Frontal cortex (tissue), 4 donors: ENCODE measurements around the gene MGLL. TPM values are rescaled to one million over a fixed set of nuclear protein-coding genes. Genes with fewer than 3 reads are reported as not detected.

Experiments used
- DNase-seq, 2 donors: peaks; one replicate each; pipeline ENCODE4 v3.0.0; 2012; ENCODE audit warnings: low spot score in 2 of 2
- FAIRE-seq: peaks from 2 replicates; lab custom pipeline; 2012; peaks lifted over from hg19 to GRCh38; lab: Jason Lieb, UNC
- total RNA-seq: library from RNA; depleted of rRNA; stranded (reverse); fragments of >200 nt; gene quantifications from one replicate; pipeline ENCODE4 v1.2.3, GENCODE V29; 2014
- donor health status: control.
- donor health status: control.
- donor health status: control.

The MGLL gene
- total RNA-seq, 1 donor from 2014 or later: 31.4 TPM

DNA sequence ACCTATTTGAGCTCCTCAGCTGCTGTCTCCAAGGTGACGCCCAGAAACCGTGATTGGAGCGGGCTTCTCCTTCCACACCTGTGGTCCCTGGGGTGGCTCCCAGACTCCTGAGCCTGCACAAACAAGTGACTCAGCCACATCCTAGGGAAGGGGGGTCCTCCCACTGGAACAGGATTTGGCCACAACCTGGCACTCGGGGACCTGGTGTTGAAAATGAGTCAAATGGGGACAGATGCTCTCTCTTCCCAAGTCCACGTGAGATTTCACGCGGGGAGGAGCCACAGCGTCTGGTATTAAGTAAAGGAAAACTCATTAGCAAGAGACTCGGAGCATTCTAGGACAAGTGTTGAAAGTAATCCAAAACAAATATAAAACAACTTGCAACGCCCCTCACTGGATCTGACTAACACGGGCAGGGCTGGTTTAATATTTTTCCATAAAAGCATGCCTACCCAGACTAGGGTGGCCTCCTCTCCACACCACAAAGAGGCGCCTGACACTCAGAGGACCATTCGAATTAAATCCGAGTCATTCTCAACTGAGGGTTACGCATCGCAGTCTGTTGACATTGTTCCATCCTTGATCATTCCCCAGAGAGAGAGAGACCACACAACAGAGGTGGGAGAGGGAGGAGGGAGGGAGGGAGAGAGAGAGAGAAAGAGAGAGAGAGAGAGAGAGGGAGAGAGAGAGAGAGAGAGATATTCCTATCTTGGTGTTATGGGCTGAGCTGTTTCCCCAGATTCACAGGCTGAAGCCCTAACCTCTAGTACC lies 74.4 kb downstream of the MGLL start:
- FAIRE-seq (no peak), DNase-seq (peak in 1 of 2 donors; percentile 44)

DNA sequence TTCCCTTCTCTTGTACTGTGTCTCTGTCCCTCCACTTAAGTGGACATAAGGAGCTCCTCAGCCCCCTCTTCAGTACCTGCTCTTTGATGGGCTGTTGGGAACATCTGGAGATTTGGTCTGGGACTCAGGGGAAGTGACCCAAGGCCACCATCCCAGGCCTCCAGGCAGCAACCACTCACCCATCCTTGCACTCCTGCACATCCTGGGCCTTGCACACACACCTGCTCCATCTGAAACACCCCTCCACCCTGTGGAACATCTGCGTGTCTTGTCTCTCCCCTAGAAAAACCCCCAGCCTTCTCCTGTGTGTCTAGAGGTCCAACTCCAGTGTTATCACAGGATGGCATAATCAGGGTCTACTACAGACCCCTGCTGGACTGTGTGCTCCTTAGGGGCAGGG lies 75.2 kb downstream of the MGLL start:
- no peak for DNase-seq
- no peak for FAIRE-seq

DNA sequence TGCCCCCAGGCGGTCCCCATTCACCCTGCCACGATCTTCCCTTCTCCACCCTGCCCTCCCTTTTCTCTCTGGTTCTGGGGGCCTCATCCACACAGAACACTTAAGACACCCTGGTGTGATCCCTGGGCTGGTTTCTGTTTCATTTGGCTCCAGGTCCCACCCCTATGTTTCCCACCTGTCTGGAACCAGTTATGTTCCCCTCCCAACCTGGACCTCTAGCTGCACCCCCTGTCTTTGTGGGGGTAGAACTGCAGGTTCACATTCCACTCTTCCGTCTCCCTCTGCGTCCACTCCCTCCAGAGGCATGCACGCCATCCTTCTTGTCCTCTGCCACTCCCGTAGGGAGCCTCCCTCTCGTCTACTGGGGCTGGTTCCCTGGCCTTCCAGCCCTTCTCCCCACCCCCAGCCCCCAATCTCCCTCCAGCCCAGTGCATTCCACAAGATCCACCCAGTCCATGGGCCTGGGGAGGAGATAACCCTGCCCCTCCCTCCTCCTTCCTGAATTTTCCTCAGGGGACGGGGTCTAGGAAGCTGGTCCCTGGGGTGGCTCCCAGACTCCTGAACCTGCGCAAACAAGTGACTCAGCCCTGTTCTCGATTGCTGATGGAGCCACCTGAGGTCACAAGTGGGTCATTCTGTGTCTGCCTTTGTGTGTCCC lies 75.8 kb downstream of the MGLL start:
- DNase-seq (no peak), FAIRE-seq (no peak)

DNA sequence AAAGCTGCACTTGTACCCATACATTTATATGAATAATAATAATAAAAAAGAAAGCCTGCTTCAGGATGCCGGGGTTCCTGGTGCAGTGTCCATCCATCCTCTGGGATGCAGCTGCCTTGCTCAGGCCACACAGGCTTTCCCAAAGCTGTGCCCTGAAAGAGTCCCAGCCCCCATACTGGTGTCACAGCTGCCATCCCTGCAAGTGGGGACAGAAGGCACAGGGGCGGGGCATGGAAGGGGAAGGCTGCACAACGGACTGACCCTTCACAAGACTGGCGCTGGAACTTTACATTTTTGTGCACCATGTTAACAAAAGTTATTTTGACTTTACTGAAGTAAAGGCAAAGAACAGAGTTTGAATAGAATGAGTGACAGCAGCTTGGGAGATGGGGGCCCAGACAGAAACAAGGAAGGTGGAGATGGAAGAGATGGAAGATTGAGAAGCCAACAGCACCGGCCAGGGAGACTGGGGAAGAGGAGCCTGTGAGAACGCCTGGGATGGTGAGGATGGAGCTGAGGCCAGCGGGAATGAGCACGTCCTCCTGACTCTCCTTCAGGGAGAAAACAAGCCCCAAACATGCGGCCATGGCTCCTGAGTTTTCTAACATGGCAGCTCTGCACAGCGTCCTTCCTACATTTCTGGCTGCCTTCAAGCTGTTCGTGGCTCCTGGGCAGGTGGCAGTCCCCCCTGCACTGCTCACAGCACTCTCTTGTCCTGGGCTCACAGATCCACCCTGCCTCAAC lies 76.5 kb downstream of the MGLL start:
- FAIRE-seq: no peak
- no peak for DNase-seq

DNA sequence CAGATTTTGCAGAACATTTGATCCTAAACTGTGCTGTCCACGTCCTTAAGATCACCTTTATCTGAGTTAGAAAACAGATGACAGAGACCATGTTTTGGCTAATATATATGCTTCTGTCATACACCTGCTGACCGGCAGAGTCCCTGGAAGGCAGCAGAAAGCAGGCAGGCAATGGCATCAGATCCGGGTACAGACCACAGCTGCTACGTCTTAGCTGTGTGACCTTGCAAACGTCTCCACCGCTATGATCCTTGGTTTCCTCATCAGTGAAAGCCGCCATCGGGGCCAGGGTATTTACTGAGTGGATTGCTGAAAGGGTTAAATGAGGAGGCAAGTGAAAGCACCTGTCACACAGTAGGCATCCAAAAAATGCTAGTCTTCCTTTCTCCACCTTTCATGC lies 77.4 kb downstream of the MGLL start:
- DNase-seq (no peak), FAIRE-seq (no peak)

DNA sequence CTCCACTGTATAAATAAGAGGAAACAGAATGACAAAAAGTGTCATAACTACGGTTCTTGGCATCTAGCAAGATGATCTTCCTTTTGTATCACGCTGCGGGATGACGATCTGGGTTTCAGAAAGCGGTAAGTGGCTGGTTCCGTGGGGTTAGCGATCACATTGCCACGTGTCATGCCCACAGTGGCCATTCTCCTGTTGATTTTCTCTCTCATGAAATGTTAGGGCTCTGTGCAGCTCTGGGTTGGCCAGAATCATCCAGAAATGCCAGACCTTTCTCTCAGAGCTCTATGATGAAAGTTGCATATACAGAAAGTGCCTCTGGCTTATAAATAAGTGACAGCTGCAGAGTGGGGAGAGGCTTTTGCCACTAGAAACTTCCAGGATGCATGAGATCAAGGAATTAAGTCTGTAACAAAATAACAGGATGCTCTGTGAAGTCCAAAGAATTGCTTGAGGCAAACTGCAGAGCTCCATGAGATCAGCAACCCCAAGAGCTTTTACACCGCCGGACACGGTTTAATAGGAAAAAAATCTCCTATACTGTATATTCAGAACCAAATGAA lies 78.0 kb downstream of the MGLL start:
- no peak for DNase-seq
- no peak for FAIRE-seq

DNA sequence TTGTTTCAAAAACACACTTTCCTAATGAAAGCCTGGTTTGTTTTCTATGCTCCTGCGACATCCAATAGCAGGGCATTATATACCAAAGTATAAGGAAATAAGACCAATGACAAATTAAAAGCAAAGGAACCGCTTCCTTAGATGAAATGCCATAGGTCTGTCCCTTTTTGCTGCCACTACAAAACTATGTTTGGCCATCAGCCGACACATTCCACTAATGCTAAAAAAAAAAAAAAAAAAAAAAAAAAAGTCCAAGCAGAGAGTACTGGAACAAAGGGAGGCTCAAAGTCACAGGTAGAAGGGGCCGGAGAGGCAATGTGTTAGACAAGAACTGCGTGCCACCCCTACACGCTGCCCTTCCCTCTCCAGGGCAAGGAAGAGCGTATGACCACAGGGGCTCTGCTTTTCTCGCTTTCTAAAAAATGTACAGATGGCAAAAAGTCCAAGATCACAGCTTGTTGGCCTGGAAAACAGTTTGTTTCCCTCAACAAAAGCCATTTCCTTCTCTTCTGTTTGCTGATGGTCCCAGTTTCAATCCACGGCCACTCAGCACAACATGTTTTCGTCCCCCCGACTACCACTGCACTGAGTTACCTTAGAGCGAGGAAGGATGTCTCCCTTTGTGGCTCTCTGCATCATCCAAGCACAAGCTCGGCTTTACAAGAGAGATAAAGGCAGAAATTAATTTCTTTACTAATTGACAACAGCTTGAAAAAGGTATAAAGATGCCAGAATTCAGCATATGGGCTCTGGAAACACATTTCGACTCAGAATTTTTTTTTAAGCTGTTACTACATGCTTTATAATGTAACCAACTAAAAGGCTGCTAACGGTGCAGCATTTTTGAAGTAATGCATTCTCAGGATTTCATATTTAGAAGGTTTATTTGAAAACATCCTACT lies 78.7 kb downstream of the MGLL start:
- no peak for FAIRE-seq

DNA sequence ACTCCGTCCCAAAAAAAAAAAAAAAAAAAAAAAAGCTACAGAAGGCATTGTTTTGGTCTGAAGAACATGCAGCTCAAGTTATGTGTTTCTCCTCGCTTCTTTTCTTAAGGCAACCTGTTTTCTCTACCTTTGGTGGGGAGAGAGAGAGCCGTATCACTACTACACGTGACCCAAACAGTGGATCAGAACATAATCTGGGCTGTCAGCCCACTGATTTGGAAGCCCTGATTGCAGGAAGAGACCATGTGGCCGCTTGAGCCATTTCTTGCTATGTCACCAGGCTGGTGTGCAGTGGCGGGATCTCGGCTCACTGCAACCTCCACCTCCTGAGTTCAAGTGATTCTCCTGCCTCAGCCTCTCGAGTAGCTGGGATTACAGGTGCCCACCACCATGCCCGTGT lies 79.7 kb downstream of the MGLL start:
- no peak for FAIRE-seq
- DNase-seq: no peak

More for the DNA sequence above, 78.7 kb downstream of the MGLL start:
- DNase-seq: no peak

DNA sequence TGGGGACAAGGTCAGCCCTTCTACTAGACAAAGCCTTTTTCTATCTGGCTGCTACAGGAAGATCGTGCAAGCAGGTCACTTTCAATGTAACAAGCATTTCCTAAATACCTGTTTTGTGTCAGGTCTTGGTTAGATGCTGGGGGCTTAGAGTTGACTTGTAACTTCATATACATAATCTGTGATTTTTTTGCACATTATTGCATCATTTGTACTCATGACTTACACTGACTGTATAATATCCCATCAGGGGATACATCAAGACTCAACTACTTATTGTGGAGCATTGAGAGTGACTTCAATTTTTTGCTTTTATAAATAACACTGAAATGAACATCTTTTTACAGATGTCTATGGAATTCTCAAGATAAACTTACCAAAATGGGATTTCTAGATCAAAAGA lies 80.6 kb downstream of the MGLL start:
- DNase-seq (no peak), FAIRE-seq (no peak)

DNA sequence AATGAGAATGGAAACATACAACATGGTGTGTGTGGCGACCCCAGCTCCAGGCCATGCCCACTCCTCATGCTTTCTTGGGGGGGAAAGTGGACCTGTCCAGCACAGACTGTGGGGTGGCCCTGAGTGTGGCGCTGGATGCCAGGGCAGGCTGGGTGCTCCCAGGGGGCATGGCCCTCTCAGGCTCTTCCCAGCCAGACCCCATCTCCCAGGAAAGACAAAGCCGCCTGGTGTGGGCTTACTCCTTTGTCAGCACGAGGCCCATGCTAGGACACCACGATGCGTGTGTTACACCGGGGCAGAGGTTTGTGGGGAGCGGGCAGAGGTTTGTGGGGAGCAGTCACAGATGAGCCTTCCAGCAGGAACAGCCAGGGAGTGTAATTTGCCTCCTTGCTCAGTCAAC lies 81.1 kb downstream of the MGLL start:
- no peak for FAIRE-seq
- no peak for DNase-seq

DNA sequence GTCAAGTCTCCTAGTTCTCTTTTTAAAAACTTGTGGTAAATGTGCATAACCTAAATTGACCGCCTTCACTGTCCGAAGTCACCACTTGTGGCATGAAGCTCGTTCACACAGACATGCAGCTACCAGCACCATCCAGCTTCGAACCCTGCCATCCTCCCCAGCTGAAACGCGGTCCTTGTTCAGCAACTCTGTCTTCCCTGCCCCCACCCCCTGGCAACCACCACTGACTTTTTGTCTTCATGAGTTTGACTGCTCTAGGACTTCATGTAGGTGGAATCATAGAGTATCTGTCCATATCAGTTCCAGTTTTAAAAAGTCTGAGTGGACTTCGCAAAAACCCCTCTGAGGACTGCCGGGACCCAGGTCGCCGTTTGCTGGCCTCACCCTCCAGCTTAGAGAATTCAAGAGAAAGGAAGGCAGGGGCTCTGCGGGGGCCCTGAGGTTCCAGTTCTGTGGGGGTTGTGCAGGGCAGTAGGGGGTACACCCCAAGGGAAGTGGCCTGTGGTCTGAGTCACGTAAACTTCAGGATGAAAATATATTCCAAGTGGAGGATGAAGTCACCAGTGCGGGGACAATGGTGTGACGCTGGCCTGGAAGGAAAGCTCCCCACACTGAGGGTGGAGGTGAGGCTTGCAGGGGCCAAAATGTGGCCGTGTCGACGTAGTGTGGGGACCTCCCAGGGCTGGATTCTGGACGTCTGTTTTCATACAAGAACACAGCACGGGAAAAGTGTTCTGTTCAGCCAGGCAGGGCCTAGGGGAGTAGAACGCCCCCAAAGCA lies 82.0 kb downstream of the MGLL start:
- FAIRE-seq (no peak), DNase-seq (no peak)

DNA sequence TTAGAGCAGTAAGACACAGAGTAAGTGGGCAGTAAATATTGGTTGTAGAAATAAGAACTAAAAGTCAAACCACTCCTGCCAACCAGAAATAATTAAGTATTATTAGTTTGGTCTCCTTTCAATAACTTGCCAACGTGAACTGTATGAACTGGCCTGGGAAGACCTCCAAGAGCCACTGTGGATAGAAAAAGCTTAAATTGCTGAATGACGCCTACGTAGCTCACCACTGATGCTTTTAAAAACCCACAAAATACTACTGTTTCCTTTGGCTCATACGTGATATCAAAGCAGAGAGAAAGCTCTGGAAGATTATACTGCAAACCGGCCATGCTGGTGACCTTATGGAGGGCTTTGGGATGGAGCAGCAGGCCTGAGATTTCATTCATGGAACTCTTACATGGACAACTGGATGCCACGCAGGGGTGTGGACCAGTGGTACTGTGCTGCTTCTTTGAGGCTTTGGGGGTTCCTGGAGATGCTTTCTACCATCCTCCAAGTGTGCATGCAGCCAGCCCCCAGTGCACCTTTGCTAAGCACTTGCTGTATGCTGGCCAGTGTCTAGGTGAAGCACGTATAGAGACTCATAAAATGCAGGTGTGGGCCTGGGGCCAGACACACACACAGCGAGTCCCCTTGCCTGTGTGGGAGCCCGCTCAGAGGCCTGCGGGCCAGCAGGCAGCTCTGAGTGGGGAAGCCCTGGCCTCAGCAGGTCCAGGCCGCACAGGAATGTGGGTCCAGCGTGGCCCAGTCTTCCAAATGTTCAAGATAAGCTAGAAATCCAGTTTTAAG lies 82.8 kb downstream of the MGLL start:
- DNase-seq: no peak
- FAIRE-seq: no peak

DNA sequence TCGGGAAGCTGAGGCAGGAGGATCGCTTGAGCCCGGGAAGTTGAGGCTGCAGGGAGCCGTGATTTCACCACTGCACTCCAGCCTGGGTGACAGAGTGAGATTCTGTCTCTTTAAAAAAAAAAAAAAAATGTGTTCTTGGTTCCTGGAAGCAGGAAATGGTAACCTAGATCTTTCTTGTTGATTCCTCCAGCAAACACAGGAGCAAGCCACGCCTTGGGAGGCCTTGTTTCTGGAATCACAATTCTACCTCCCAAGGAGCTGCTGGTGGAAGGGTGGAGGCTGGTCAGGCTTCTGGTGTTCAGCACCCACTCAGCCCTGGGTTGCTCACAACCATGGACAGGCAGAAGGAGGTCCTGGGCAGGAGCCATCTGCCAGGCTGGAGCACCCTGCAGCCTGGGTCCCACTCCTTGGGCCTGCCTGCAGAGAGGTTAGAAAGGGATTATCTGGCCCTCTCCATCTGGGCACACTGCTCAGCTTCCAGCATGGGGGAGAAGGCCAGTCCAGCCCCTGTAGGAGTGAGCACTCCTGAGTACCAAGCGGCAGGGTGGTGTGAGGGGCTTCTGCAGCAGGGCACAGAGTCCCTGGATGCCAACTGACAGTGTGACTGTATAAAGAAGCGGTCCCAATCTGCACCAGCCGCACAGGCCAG lies 84.0 kb downstream of the MGLL start:
- FAIRE-seq (no peak), DNase-seq (no peak)

DNA sequence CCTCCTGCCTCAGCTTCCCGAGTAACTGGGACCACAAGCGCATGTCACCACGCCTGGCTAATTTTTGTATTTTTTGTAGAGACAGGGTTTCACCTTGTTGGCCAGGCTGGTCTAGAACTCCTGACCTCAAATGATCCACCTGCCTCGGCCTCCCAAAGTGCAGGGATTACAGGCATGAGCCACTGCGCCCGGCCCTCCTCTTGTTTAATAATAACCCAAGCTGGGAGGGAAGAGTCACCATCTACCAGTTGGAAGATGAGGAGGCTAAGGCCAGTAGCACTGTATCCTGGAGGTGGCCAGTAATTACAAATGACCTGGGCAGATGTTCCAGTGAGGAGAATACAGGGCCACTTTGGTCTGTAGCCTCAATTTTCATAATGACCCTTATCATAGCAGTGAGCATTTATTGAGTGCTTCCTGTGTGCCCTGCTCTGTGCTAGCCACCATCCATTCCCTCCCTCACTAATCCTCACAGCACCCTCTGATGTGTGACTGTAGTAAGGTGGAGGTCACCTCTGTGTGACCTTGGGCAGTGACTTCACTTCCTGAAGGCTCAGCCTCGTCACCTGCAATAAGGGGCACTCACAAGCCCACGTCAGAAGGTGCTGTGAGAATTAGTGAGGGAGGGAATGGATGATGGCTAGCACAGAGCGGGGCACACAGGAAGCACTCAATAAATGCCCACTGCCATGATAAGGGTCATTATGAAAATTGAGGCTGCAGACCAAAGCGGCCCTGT lies 85.3 kb downstream of the MGLL start:
- FAIRE-seq (no peak), DNase-seq (no peak)

DNA sequence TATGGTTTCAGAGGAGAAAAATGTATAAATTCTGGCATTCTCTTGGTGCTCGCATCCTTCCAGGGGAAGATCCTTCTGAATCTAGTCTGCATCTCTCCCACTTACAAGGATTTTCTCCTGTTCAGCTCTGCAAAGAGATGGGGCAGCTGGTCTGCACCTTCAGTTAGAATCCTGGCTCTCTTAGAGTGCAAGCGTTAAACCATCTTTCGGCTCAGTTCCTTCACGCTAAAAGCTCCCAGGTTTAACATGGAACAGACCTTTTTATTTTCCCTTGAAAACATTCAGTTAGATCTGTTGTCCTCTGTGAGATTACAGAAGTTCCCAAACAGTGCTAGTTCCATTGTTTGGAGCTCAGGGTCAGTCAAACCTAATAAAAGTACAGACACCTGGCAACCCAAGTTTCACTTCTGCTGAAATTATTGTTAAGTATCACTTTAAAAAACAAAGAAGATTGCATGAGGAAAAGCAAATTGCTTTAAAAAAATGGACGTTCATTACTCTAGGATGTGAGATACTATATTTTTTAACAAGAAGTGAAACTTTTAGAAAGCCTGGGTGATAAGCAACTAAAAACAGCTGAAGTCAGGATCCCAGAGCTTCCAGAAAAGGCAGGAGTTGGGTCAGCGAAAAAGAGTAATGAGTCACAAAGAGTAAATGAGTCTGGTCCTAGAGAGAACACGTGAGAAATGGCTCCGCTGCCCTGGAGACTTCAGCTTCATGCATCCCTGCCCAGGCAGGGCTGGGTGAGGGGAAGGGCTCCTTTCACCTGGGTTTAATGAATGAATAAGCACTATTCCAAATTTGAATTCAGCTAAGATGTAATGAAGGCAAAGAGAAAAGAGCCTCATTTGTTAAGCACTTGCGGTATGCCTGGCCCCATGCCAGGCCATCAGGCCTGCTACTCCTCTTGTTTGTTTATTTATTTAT lies 86.3 kb downstream of the MGLL start:
- DNase-seq: no peak

More for the DNA sequence above, 86.3 kb downstream of the MGLL start:
- no peak for FAIRE-seq
